IgD-negative memory B cell (primary cell): ENCODE data around the gene QRICH2. TPM values are rescaled to one million over a fixed set of nuclear protein-coding genes. Genes with fewer than 3 reads are reported as not detected.
A peak's percentile ranks its signal among the peaks of the same experiment; 100 is the strongest.
"Not testable (repeated sequence)": the region's sequence is repeated elsewhere in the genome, so short reads cannot be mapped to it uniquely, and the experiment has no call there.

Experiments used
- H3K27ac Mint-ChIP-seq, 3 donors: one replicate each; pipeline ENCODE4 v1.8.0; 2020 to 2022; ENCODE audit warnings: mild to moderate bottlenecking in 3 of 3, mixed read lengths in 3 of 3, moderate library complexity in 1 of 3
- H3K27me3 Mint-ChIP-seq: one replicate; pipeline ENCODE4 v1.8.0; 2021; ENCODE audit warnings: mixed read lengths
- H3K36me3 Mint-ChIP-seq: one replicate; pipeline ENCODE4 v1.8.0; 2020; ENCODE audit warnings: mild to moderate bottlenecking, mixed read lengths
- H3K4me1 Mint-ChIP-seq, 3 donors: one replicate each; pipeline ENCODE4 v1.8.0; 2020 to 2022; ENCODE audit warnings: mixed read lengths in 3 of 3, mild to moderate bottlenecking in 1 of 3
- H3K4me3 Mint-ChIP-seq, 4 donors: one replicate each; pipeline ENCODE4 v1.8.0; 2020 to 2022; ENCODE audit warnings: mild to moderate bottlenecking in 4 of 4, mixed read lengths in 4 of 4, moderate library complexity in 3 of 4
- H3K9me3 Mint-ChIP-seq, 3 donors: one replicate each; pipeline ENCODE4 v1.8.0; 2020 to 2021; ENCODE audit warnings: mixed read lengths in 3 of 3, mild to moderate bottlenecking in 1 of 3
- polyA plus RNA-seq: library from polyadenylated mRNA; unstranded; fragments of 300-500 nt; fragmentation: Illumina TruSeq; gene quantifications from one replicate; pipeline ENCODE4 v1.2.3, GENCODE V29; 2021

QRICH2 gene
- polyA plus RNA-seq, 1 donor from 2014 or later = 0.14 TPM

DNA sequence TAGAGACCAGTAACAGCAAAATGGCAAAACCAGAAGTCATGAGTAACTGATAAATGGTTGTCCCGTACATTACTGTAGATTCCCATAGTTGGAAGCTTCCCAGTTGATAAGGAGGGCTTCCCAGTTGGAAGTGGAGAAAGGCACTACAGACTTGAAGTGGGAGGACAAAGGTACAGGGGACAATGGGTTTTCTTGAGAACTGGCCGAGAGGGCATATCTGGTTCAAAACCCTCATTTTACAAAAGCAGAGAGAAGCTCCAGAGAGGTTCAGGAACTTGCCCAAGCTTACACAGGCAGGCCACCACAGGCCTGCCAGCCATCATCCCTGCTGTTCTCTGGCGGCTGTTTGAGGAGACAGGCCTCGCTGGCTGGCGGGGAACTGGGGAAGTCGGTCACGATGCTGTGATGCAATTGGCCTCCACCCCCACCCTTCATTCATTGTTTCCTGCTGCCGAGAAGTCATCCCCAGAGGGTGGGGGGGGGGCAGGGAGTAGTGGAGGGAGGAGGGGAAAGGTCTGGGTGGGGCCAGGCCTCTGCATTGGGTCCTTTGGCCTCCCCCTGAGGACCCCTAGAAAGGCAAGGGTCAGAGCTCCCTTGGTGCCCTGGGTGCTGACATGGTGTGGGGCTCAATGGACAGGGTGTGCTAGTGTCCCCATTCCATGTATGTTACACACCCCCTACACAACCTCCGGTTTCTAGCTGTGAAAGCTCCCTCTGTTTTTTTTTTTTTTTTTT, 39.9 kb downstream of the QRICH2 start:
- H3K4me1 Mint-ChIP-seq = peaks cover 37 to 51% (median 42%) of the 10 kb centered on the region in 3 donors
- H3K27ac Mint-ChIP-seq = peak overlapping the region; percentile 97 to 99 (median 97)
- H3K9me3 Mint-ChIP-seq = no peaks in the 10 kb centered on the region
- H3K36me3 Mint-ChIP-seq = no peaks in the 10 kb centered on the region
- no peaks in the 10 kb centered on the region for H3K27me3 Mint-ChIP-seq
- H3K4me3 Mint-ChIP-seq = peak overlapping the region; percentile 74 to 93 (median 86)

DNA sequence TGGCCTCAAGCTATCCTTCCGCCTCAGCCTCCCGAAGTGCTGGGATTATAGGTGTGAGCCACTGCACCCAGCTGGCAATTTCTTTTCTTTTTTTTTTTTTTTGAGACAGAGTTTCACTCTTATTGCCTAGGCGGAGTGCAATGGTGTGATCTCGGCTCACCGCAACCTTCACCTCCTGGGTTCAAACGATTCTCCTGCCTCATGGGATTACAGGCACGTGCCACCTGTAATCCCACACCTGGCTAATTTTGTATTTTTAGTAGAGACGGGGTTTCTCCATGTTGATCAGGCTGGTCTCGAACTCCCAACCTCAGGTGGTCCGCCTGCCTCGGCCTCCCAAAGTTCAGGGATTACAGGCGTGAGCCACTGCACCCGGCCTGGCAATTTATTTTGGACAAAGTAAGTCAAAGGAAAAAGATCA, 40.5 kb downstream of the QRICH2 start:
- not testable (repeated sequence) for H3K27me3 Mint-ChIP-seq, H3K9me3 Mint-ChIP-seq, H3K36me3 Mint-ChIP-seq
- peak overlapping the region; percentile 97 to 99 (median 97) for H3K27ac Mint-ChIP-seq
- peak overlapping the region; percentile 74 to 93 (median 86) for H3K4me3 Mint-ChIP-seq
- peaks cover 41 to 51% (median 48%) of the 10 kb centered on the region in 3 donors for H3K4me1 Mint-ChIP-seq

DNA sequence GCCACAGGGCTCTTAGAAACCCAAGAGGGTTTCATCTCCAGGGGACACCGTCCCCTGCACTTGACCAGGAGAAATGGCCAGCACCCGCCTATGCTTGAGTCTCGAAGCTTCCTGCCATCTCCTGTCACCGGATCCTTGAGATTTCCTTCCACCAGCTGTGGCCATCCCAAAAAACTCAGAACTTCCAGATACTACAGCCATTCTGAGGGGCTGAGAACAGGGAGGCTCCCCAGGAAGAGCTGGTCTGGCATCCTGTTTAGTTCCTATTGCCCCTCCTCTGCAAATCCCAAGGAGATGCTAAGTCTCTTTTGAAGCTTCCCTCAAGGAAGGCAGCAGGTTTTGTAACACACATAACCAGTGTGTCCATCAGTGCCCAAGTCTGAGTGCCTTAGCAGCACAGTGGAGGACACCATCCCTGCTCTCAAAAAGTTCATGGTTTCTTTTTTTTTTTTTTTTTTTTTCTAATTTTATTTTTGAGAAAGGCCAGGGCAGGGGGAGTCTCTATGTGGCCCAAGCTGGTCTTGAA, 41.0 kb downstream of the QRICH2 start:
- H3K36me3 Mint-ChIP-seq = no peaks in the 10 kb centered on the region
- H3K27me3 Mint-ChIP-seq = no peaks in the 10 kb centered on the region
- peaks cover 45 to 55% (median 53%) of the 10 kb centered on the region in 3 donors for H3K4me1 Mint-ChIP-seq
- H3K27ac Mint-ChIP-seq = peak overlapping the region; percentile 97 to 99 (median 97)
- H3K9me3 Mint-ChIP-seq = no peaks in the 10 kb centered on the region
- peak overlapping the region; percentile 87 to 96 (median 92) for H3K4me3 Mint-ChIP-seq

DNA sequence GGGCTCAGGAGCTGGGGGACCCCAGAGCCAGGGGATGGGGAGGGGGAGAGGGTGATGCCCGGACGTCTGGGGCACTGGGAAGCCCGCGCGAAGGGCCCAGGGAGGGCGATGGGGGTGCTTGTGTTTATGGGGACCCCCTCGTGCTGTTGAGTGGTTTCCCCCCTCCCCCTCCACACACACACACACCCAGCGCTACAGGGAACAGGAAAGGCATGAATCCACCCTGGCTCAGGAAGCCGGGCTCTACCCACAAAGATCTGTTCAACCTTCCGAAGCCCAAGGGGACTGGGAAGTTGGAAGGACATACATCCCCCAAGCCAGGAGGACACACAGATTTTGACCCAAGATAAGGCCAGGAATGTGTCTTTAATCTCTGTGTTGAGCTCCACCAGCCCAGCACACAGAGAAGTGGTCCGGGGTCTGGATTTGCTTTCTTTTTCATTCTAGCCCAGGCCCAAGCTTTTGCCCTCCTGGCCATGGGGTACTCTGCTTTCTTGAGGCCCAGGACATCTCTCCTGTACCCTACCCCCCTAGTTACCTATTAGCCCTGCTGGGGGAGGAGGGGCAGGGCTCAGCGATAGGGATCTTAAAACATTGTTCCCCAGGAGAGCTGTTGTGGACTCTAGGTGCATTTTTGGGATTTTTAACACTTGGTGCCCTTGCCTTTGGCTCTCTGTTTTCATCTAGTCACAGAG, 41.7 kb downstream of the QRICH2 start:
- peak overlapping the region; percentile 97 to 99 (median 97) for H3K27ac Mint-ChIP-seq
- H3K4me3 Mint-ChIP-seq = peak overlapping the region; percentile 87 to 96 (median 92)
- no peaks in the 10 kb centered on the region for H3K36me3 Mint-ChIP-seq
- peaks cover 52 to 60% (median 59%) of the 10 kb centered on the region in 3 donors for H3K4me1 Mint-ChIP-seq
- no peaks in the 10 kb centered on the region for H3K27me3 Mint-ChIP-seq
- no peaks in the 10 kb centered on the region for H3K9me3 Mint-ChIP-seq

DNA sequence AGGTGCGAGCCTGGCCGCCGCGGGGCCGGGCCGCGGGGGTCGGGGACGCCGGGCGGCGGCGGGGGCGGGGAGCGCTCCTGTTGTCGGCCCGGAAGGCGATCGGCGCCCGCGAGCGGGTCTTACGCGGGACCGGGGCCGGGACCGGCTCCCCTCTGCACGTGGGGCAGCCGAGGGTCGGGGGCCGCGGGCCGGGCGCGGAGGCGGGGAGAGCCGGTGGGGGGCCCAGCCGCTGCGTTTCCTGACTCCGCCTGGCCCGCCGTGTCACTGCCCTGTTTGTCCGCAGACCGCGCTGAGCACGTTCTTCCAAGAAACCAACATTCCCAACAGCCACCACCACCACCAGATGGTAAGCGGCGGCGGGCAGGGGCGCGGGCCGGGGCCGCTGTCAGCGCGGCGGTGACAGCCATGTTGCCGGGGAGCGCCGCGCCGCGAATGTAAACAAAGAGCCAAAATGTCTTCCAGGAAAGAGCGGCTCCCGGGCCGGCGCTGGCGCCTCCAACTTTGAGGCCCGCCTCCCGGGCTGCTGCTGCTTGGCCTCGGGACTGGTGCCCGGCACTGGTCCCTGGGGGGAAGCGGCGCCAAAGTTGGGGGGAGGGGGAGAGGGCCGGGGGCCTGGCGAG, 42.3 kb downstream of the QRICH2 start:
- Mint-ChIP-seq H3K36me3 (no peaks in the 10 kb centered on the region), H3K4me1 (peaks cover 50 to 60% (median 56%) of the 10 kb centered on the region in 3 donors), H3K9me3 (no peaks in the 10 kb centered on the region), H3K27me3 (no peaks in the 10 kb centered on the region), H3K4me3 (peak overlapping the region; percentile 87 to 96 (median 92)), H3K27ac (peak overlapping the region; percentile 95 to 99 (median 97))

DNA sequence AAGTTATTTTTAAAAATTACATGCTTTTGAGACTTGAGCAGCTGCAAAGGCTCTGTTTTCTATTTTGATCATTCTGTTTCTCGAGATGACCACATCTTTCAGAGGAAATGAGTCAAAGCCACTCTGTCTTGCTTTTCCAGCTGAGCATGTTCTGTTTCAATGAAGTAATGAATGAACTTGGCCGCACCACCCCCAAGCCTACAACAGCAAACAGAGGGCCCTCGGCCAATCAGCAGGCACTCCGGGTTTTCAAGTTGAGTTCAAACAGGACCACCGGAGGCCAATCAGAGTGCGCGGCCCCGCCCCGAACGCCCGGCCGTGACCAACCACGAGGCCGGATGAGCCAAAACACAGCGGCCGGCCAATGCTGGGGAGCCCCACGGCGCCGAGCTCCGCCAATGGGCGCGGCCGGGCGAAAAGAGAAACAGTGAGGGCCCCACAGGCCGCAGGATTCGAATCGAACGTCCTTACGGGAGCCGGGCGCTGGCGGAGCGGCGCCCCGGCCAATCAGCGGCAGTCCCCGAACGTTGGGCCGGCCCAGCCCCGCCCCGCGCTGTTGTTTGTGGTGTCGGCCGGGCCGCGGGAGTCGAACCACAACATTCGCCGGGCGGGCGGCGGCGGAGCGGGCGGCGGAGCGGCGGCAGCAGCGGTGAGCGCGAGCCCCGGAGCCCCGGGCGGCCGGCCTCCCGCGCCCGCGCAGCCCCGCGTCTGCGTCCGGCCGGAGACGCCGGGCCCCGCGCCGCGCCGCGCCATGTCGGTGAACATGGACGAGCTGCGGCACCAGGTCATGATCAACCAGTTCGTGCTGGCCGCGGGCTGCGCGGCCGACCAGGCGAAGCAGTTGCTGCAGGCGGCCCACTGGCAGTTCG, 43.1 kb downstream of the QRICH2 start, which contains the start of gene UBALD2:
Gene UBALD2 (plus strand): TSS at position 594 of the 869 bp plus-strand sequence. CDS start 158 bp downstream, at position 752.
- peak within 1 kb of the TSS; percentile 92 to 97 (median 94) for H3K4me3 Mint-ChIP-seq
- peaks cover 53 to 63% (median 59%) of the 10 kb centered on the region in 3 donors for H3K4me1 Mint-ChIP-seq
- H3K36me3 Mint-ChIP-seq = no peaks in the 10 kb centered on the region
- no peaks in the 10 kb centered on the region for H3K27me3 Mint-ChIP-seq
- H3K9me3 Mint-ChIP-seq = no peaks in the 10 kb centered on the region
- H3K27ac Mint-ChIP-seq = peak within 1 kb of the TSS; percentile 97 to 100 (median 99)

DNA sequence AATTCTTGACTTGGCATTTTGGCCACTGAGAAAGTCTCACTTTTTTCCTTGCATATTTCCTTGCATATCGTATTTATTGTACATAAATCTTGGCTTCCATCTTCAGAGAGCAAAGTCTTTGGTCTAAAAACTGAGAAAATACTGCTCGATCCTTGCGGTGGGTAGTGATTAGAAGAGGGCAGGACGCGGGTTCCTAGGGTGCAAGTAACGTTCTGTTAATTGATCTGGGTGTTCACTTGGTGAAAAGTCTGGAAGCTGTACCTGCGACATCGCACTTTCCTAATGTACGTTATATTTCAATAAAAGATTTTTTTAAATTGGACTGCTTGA, 43.7 kb downstream of the QRICH2 start:
- Mint-ChIP-seq H3K27ac (peak overlapping the region; percentile 89 to 100 (median 93)), H3K4me1 (peaks cover 53 to 62% (median 58%) of the 10 kb centered on the region in 3 donors), H3K9me3 (no peaks in the 10 kb centered on the region), H3K4me3 (peak overlapping the region in 3 of 4 donors; percentile 87 to 97 (median 92)), H3K27me3 (no peaks in the 10 kb centered on the region), H3K36me3 (no peaks in the 10 kb centered on the region)

DNA sequence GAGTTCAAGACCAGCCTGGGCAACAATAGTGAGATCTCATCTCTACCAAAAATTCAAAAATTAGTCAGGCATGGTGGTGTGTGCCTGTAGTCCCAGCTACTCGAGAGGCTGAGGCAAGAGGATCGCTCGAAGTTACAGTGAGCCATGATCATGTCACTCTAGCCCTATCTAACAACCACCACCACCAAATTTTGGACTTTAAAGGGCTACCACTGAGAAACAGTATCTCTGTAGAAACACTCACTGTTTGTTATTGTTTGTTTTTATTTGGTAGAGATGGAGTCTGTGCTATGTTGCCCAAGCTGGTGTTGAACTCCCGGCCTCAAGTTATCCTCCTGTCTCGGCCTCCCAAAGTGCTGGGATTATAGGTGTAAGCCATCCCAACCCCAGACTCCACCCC, 44.2 kb downstream of the QRICH2 start:
- no peaks in the 10 kb centered on the region for H3K9me3 Mint-ChIP-seq
- H3K36me3 Mint-ChIP-seq = no peaks in the 10 kb centered on the region
- peak overlapping the region in 3 of 4 donors; percentile 28 to 97 (median 93) for H3K4me3 Mint-ChIP-seq
- H3K27ac Mint-ChIP-seq = peak overlapping the region in 2 of 3 donors; percentile 93 to 100
- peaks cover 49 to 60% (median 58%) of the 10 kb centered on the region in 3 donors for H3K4me1 Mint-ChIP-seq
- no peaks in the 10 kb centered on the region for H3K27me3 Mint-ChIP-seq

DNA sequence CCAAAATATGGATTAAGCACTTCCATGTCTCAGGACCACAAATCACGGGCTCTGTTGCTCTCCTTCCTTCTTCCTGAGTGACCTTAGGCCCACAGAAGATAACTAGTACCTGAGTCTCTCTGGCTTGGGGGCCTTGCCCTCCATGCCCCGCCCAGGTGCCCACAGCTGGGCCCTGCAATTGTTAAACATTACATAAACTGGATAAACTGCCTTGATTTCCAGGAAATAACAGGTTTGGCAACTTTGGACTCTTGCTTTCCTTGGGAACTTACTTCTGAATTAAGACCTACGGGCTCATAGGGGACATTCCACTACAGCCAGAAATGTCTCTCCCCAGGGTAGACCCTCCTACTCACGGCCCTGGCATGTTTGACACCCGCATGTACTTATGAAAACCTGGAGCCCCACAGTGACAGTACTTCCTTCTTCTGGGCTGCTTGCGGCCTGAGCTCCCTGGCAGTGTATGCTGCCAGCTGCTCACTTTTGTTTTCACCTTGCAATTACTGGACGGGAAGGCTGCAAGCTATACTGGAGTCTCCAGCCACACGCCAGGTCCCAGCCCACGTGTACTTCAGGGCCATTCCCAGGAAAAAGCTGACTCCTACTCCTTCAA, 45.2 kb downstream of the QRICH2 start:
- Mint-ChIP-seq H3K9me3 (no peaks in the 10 kb centered on the region), H3K4me3 (peak overlapping the region; percentile 27 to 93 (median 86)), H3K27me3 (no peaks in the 10 kb centered on the region), H3K36me3 (no peaks in the 10 kb centered on the region), H3K4me1 (peaks cover 43 to 54% (median 51%) of the 10 kb centered on the region in 3 donors), H3K27ac (peak overlapping the region; percentile 47 to 100 (median 92))

DNA sequence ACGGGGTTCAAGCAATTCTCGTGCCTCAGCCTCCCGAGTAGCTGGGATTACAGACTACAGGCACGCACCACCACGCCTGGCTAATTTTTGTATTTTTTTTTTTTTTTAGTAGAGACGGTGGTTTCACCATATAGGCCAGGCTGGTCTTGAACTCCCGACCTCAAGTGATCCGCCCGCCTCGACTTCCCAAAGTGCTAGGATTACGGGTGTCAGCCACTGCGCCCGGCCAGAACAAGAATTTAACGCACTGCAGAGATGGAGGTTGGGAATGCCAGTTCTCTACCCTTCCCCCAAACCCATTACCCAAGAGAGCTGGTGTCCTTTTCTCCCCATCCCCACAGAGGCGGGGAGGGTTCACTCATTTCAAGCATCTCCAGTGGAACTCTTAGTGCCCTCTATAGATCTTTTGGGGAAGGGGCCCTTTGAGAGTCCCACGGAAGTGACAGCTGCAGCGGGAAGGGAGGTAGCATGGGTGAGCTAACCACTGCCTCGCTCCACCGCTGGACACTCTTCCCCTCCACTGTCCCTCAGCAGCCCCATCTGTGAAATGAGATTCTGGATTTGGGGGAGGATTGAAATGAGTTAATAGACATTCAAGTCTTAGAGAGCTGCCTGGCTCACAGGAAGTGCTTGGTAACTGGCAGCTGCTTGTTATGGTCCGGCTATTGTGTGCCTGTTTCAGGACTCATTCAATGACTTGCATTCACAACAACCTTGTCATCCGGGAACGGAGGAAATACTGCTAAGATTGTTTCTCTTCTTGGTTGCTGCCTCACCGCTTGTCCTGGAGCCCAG, 46.5 kb downstream of the QRICH2 start:
- Mint-ChIP-seq H3K4me1 (peaks cover 40 to 47% (median 45%) of the 10 kb centered on the region in 3 donors), H3K27me3 (no peaks in the 10 kb centered on the region), H3K27ac (peak overlapping the region; percentile 88 to 100 (median 89)), H3K9me3 (no peaks in the 10 kb centered on the region), H3K4me3 (peak overlapping the region; percentile 60 to 89 (median 84)), H3K36me3 (no peaks in the 10 kb centered on the region)

DNA sequence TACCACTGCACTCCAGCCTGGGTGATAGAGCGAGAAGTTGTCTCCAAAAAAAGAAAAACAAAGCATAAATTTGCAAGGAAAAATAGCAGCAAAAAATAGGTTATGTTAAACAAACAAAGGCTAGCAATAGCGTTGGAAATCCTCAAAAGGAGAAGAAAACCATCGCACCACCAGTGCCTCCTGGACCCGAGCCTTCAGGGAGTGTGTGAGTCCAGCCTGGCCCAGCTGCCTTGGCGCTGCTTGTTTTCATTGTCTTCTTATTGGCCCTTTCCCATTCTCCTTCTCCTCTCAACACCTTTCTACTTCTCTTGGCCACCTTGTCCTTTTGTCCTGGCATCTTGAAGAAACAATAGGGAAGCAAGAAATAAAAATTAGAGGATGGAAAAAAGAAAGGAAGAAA, 47.4 kb downstream of the QRICH2 start:
- Mint-ChIP-seq H3K36me3 (no peaks in the 10 kb centered on the region), H3K4me1 (peaks cover 40 to 49% (median 48%) of the 10 kb centered on the region in 3 donors), H3K4me3 (peak overlapping the region; percentile 25 to 88 (median 78)), H3K27ac (peak overlapping the region; percentile 86 to 100 (median 89)), H3K27me3 (no peaks in the 10 kb centered on the region), H3K9me3 (no peaks in the 10 kb centered on the region)

DNA sequence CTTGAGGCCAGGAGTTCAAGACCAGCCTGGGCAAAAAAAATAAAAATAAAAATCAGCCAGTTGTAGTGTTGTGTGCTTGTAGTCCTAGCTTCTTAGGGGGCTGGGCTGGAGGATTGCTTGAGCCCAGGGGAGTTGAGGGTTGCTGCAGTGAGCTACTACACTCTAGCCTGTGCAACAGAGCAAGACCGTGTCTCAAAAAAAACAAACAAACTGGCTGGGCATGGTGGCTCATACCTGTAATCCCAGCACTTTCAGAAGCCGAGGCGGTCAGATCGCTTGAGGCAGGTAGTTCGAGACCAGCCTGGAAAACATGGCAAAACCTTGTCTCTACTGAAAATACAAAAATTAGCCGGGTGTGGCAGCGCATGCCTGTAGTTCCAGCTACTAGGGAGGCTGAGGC, 47.9 kb downstream of the QRICH2 start:
- Mint-ChIP-seq H3K4me3 (peak overlapping the region; percentile 44 to 88 (median 78)), H3K27me3 (no peaks in the 10 kb centered on the region), H3K9me3 (no peaks in the 10 kb centered on the region), H3K36me3 (no peaks in the 10 kb centered on the region), H3K4me1 (peaks cover 43 to 49% (median 49%) of the 10 kb centered on the region in 3 donors), H3K27ac (peak overlapping the region; percentile 86 to 100 (median 89))

DNA sequence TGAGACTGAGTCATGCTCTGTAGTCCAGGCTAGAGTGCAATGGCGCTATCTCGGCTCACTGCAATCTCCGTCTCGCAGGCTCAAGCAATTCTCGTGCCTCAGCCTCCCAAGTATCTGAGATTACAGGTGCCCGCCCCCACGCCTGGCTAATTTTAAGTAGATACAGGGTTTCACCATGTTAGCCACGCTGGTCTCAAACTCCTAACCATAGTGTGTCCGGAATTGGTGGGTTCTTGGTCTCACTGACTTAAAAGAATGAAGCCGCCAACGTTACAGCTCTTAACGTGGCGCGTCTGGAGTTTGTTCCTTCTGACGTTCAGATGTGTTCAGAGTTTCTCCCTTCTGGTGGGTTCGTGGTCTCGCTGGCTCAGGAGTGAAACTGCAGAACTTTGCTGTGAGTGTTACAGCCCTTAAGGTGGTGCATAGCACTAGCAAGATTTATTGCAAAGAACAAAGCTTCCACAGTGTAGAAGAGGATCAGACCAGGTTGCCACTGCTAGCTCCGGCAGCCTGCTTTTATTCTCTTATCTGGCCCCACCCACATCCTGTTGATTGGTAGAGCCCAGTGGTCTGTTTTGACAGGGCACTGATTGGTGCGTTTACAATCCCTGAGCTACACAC, 51.5 kb downstream of the QRICH2 start:
- not testable (repeated sequence) for H3K36me3 Mint-ChIP-seq, H3K27me3 Mint-ChIP-seq, H3K9me3 Mint-ChIP-seq
- Mint-ChIP-seq H3K4me3 (peak overlapping the region in 2 of 4 donors; percentile 39 to 51), H3K27ac (peak overlapping the region in 1 of 3 donors; percentile 20), H3K4me1 (peaks cover 26 to 41% (median 40%) of the 10 kb centered on the region in 3 donors)
